Measurements from ENCODE around the gene COL4A2. TPM values are rescaled to one million over a fixed set of nuclear protein-coding genes. Genes with fewer than 3 reads are reported as not detected.

The COL4A2 gene
- polyA plus RNA-seq, 2 of the 4 experiments (the other 2 are of a cell fraction): 46.9 to 119 TPM

GRCh38 chr13:110478405-110479214 lies 171.5 kb downstream of the COL4A2 start:
- no peaks in the 10 kb centered on the region for H3K9me3 ChIP-seq
- no peak overlapping the region for H3K4me3 ChIP-seq
- no peak; a peak in 1 of 6 replicates for ATAC-seq
- no peaks in the 10 kb centered on the region for H3K4me1 ChIP-seq
- FAIRE-seq: no peak
- POLR2A ChIA-PET: no interaction called here
- no peak for DNase-seq (ENCODE audit: low read depth in 1 of 2, low spot score in 1 of 2)
- TF ChIP-seq NR3C1 (IDR thresholded peaks at IDR 0.05): no peak
- TF ChIP-seq CBX8 (IDR thresholded peaks at IDR 0.05): no peak
- no peak for TF ChIP-seq FOSB (CRISPR knock-in tag; IDR thresholded peaks at IDR 0.05)
- no peak for TF ChIP-seq POLR2A (IDR thresholded peaks at IDR 0.05; ENCODE audit: low read length)
- no peak for TF ChIP-seq RFX5 (IDR thresholded peaks at IDR 0.05)
- TF ChIP-seq ESRRA (IDR thresholded peaks at IDR 0.05; ENCODE audit: borderline replicate concordance, low read length): no peak
- no peak for TF ChIP-seq MYC (IDR thresholded peaks at IDR 0.05; ENCODE audit: borderline replicate concordance, low read length)
- TF ChIP-seq NPAS2 (CRISPR knock-in tag; IDR thresholded peaks at IDR 0.05; ENCODE audit: borderline replicate concordance): no peak
- no peak for TF ChIP-seq PHF8 (IDR thresholded peaks at IDR 0.05; ENCODE audit: borderline replicate concordance, low read depth)
- no peak for TF ChIP-seq ZSCAN20 (CRISPR knock-in tag; IDR thresholded peaks at IDR 0.05)
- no peak for TF ChIP-seq NFE2L2 (conservative IDR thresholded peaks at IDR 0.05; ENCODE audit: low read length)
- TF ChIP-seq CTCF (IDR thresholded peaks at IDR 0.05): no peak
- TF ChIP-seq RARB (CRISPR knock-in tag; IDR thresholded peaks at IDR 0.05): no peak
- TF ChIP-seq ZC3H11A (IDR thresholded peaks at IDR 0.05): no peak
- 82% methylated on average over 10 of the region's 16 CpGs for WGBS (ENCODE audit: missing lambda C conversion rate)
- H3K27ac ChIP-seq: no peak overlapping the region
- H3K4me2 ChIP-seq: no peak overlapping the region
- CTCF ChIA-PET: interaction anchor here (0.8 to 1.3 kb wide), 2 partner anchors 23 to 256 kb away, joined by 3 to 5 read pairs; no protein-coding TSS in a partner anchor

GRCh38 chr13:110479215-110479545 lies 172.1 kb downstream of the COL4A2 start:
- no peak overlapping the region for H3K4me2 ChIP-seq
- no peak overlapping the region for H3K4me3 ChIP-seq
- no peak for DNase-seq (ENCODE audit: low read depth in 1 of 2, low spot score in 1 of 2)
- no peak for FAIRE-seq
- CTCF ChIA-PET: interaction anchor here (0.8 to 1.3 kb wide), 2 partner anchors 24 to 257 kb away, joined by 3 to 5 read pairs; no protein-coding TSS in a partner anchor
- no peaks in the 10 kb centered on the region for H3K4me1 ChIP-seq
- H3K9me3 ChIP-seq: no peaks in the 10 kb centered on the region
- TF ChIP-seq RAD21 (conservative IDR thresholded peaks at IDR 0.05 in 1 of 2, IDR thresholded peaks at IDR 0.05 in 1 of 2) (no peak), MAZ (IDR thresholded peaks at IDR 0.05; ENCODE audit: borderline replicate concordance, low read depth, low read length) (no peak), HOXA7 (CRISPR knock-in tag; IDR thresholded peaks at IDR 0.05) (no peak), HES2 (IDR thresholded peaks at IDR 0.05) (no peak), JUN (IDR thresholded peaks at IDR 0.05) (no peak), PBX3 (IDR thresholded peaks at IDR 0.05) (no peak), ELK1 (IDR thresholded peaks at IDR 0.05; ENCODE audit: low read depth, low read length) (no peak), RCOR1 (IDR thresholded peaks at IDR 0.05; ENCODE audit: low read depth, low read length) (no peak), ESRRA (IDR thresholded peaks at IDR 0.05; ENCODE audit: borderline replicate concordance, low read length) (no peak), HEYL (CRISPR knock-in tag; IDR thresholded peaks at IDR 0.05) (no peak)
- POLR2A ChIA-PET: no interaction called here
- 96% methylated on average over 6 of the region's 6 CpGs for WGBS (ENCODE audit: missing lambda C conversion rate)
- no peak for ATAC-seq
- H3K27ac ChIP-seq: no peak overlapping the region
